ENCODE measurements around the gene WDR18.

WDR18 gene

DNA sequence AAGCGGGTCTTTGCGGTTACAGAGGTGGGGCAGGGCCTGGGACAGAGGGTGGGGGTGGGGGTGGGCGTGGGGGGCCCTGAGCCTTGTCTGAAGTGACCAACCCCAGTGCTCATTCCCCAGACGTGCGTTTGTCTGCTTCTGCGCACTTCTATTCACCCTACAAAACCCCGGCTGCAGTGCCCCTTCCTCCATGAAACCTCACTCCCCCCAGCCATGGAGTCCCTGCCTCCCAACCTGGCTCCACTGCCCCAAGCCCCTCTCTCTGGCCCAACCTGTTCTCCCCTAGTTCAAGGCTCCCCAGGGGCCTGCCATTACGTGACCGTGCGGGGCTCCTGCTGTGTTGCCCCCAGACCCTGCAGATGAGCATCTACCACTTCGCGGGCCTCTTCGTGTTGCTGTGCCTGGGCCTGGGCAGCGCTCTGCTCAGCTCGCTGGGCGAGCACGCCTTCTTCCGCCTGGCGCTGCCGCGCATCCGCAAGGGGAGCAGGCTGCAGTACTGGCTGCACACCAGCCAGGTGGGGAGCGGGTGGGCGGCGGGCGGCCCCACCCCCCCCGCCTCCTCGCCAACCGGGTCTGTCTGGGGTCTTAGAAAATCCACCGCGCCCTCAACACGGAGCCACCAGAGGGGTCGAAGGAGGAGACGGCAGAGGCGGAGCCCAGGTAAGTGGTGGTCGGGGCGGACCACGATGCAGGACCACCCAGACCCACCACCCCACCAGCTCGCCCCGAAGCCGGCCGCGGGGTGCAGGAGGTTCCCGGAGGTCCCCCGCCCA lies 24.3 kb downstream of the WDR18 start:
- no peak for DNase-seq (ENCODE audit: low spot score)

DNA sequence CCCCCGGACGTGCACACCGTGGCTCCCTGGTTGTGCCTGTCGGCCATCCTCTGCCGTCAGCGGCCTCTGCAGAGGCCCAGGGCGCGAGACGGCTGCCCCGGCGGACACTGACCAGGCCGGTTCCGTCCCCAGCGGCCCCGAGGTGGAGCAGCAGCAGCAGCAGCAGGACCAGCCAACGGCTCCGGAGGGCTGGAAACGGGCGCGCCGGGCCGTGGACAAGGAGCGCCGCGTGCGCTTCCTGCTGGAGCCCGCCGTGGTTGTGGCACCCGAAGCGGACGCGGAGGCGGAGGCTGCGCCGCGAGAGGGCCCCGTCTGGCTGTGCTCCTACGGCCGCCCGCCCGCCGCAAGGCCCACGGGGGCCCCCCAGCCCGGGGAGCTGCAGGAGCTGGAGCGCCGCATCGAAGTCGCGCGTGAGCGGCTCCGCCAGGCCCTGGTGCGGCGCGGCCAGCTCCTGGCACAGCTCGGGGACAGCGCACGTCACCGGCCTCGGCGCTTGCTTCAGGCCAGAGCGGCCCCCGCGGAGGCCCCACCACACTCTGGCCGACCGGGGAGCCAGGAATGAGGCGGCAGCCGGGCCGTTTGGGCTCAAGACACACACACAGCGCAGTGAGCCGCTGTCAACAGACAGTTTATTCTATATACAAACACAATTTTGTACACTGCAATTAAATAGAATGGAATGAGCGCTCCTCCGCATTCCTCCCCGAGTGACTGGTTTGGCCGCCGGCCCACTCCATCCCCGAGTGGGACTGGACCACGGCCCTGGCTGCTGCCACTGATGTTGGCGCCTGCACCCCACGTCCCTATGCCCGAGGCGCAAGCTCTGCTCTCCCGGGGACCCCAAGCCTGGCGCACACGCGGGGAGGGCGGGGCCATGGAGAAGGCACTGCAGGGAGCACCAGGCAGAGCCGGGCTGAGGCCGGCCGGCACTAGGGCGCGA lies 25.2 kb downstream of the WDR18 start:
- DNase-seq (ENCODE audit: low spot score) = no peak

DNA sequence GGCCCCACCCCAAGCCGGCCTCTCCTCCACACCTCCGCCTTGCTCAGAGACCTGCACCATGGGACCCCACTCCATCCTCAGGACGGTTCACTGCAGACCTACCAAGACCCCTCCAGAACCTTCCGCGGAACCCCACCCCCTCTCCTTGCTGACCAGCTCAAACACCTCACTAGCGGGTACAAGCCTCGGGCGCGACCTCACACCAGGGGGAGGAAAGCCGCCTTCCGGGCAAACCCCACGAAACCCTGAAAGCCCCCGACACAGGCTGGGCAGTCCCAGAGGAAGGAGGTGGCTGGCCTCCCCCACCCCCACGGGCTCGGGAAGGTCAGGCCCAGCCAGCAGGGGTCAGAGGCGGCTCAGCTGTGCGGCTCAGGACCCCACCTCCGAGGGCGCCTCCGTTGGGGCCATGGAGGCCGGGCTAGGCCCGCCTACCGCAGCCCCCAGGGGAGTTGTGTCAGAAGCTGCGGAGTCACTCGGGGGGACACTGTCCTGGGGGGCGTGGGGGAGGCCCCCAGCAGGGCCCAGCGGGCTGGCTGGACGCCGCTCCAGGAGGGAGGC lies 25.9 kb downstream of the WDR18 start:
- DNase-seq (ENCODE audit: low spot score) = no peak

DNA sequence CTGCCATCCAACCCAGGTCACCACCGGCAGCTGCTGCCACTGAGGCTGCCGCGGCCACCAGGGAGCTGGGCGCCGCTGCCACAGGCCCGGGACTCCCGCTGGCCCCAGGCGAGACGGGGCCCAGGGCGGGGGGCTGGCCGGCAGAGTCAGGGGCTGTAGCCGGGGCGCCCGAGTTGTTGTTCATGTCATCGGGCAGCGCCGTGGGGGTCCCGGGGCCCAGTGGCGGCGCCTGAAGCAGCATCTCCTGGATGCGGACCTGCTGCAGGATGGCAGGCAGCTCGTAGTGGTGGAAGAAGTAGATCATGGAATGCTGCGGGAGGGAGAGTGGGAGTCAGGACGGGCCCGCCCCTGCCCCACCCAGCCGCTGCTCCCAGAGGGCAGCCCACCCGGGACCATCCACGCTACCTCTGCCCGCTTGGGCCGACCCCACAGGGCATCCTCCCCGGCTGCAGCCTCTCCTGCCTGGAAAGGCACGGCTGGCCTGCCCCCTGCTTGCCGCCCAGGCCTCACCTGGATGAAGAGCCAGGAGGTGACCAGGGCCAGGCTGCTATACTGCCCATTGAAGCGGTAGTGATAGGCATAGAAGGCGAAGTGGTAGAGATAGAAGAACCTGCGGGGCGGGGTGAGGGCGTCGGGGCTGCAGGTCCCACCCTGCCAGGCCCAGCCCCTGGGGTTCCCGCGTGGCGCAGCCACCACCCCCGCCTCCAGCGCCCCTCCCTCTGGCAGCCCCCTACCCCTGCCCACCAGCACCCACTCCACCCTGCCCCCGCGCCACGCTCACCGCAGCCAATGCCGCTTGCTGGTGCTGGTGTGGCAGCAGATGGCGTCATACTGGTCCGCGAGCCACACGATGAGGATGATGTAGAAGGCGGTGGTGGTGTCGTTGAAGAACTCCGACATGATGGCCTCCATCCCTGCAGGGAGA lies 26.7 kb downstream of the WDR18 start:
- DNase-seq (ENCODE audit: low spot score) = no peak

DNA sequence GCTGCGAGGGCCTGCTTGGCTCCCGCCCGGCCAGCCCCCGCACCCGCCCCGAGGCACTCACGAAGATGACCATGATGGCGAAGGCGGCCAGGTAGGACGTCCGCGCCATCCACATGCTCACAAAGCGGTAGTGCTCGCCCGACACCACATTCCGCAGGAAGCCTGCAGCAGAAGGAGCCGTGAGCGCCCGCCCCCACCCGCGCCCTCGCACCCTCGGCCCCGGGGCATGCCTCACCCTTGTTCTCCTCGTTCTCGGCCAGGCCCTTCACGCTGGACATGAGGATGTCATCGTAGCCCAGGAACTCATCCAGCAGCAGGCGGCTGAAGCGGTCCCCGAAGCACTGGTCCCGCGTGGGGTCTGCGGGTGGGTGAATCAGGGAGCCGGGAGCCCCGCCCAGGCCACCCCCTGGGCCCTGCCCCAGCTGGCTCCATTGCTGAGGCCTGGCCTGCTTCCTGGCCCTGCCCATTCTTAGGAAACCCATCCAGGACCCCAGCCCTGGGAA lies 27.7 kb downstream of the WDR18 start:
- DNase-seq (ENCODE audit: low spot score) = no peak

DNA sequence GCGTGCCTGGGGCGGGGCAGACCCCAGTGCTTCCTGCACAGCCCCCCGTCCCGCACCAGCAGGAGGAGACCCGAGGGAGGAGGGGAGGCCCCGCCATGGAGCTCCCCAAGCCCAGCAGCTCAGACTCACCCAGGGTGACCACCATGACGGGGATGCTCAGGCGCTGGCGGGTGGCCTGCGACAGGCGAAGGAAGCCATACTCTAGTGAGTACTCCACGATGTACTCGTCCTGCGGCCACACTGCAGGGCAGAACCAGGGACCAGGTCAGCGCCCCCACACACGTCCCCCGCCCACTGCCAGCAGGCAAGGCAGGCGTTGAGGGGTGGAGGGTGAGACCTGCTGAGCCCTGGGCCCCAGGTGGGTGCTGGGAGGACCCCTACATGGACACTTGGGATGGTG lies 28.2 kb downstream of the WDR18 start:
- DNase-seq (ENCODE audit: low spot score) = no peak

DNA sequence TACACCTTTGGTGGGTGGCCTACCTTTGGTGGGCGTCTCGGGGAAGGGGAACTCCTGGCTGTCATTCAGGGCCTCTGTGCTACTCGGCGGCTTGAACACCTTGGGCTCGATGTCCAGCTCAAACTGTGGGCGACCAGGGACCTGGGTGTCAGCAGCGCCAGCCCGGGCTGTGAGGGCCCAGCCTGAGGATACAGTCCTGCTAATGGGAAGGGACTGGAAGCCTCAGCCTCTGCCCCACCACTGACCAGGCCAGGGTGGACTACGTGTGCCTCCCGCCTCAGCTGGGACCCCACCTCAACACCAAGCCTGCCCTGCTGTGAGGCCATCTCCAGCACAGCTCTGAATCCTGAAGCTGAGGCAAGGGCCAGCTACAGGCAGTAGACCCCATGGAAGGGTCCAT lies 29.1 kb downstream of the WDR18 start:
- DNase-seq (ENCODE audit: low spot score) = no peak

DNA sequence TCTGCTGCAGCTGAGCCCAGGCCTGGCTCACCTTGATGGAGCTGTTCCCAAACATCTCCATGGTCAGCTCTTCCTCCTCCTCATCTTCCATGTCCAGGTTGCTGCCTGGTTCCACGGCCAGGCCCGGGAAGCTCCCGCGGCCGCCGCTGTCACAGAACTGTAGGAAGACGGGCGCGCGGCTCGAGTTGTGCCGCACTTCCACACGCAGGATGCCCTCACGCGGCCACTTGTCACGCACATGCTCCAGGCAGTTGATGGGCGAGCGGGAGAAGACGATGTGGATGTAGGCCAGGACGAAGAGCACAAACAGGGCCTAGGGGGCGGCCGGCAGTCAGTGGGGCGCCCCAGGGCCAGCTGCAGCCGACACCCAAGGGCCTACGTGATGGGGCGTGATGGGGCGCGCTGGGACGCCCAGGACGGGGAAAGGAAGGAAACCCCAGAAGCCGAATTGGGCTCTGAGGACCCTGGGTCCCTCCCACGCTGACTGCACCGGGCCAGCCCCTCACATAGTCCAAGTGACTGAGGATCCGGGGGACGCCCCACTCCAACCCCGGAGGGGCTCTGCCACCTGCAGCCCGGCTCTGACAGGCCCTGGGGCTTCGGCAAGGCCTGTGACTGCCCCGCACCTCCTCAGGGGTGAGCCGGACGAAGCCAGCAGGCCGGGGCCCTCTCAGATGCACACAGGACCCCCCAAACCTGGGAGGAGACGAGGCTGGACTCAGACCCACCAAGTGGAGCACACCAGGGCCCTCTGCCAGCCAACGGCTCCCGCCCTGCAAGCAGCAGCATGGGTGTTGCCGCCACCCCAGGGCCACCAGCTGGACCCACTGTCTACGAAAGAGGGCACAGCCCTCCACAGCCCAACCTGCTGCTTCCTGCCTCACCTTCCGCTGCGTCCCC lies 30.3 kb downstream of the WDR18 start:
- no peak for DNase-seq (ENCODE audit: low spot score)

DNA sequence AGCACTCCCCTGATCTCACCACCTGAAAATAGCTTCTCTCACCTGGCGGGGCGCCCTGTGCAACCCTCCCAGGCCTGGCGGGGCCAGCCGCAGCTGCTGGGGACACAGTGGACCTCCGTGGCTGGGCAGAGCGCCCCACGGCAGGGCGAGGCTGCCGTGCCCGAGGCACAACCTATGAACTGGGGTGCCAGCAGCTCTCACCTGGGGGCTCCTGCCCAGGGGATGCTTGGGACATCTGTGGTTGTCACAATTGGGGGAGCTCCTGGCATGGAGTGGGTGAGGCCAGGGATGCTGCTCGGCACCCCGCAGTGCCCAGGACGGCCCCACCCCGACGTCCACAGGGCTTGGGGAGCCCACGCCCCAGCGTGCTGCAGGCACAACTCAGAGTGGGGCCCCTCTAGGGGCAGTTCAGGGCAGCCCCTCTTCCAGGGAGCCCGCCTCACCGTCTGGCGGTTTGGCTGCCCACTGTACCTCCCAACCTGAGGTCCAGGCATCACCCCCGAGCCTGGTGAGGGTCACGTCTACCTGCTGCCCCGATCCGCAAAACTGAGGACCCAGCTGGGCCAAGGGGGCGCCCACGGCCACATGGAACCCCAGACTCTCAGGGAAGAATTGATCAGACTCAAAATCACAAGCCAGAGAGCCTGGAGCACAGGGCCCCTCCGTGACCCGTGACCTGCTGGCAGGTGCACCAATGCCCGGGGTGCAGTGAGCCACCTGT lies 31.1 kb downstream of the WDR18 start:
- DNase-seq (ENCODE audit: low spot score) = no peak

DNA sequence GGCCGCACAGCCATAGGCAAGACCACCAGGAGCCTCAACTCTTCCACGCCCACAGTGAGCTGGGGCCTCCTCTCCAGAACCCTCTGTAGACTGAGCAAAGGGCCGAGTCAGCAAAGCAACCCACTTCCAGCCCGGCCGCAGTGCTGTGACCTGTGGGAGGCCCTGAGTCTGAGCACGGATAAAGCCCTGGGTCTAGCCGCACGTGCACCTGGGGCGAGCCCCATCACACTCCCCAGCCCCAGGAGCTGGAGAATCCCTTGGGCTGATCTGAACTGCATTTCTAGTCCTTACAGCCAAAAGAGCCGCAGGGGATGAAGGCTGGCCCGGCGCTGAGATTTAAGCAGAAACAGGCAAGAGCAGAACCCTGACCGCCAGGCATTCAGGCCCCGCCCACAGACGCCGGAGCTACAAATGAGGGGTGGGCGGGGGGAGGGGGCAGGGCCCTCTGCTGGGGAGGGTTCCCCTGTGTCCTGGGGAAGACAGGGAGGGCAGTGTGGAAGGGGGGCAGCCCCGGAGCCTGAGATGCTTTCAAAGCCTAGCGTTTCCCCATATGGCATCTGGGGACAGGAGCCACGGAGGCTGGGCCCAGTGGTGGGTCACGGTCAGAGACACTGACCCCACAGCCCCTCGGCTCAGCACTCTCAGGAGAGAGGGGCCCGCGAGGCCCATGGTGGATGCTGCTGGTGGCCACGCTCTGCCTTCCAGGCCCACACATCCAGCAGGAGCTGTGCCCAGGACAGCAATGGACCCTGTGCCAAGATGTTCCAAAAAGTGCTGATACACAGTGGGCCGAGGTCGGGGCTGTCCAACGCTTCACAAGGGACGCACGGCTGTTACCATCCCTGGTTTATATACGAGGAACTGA lies 31.9 kb downstream of the WDR18 start:
- no peak for DNase-seq (ENCODE audit: low spot score)

DNA sequence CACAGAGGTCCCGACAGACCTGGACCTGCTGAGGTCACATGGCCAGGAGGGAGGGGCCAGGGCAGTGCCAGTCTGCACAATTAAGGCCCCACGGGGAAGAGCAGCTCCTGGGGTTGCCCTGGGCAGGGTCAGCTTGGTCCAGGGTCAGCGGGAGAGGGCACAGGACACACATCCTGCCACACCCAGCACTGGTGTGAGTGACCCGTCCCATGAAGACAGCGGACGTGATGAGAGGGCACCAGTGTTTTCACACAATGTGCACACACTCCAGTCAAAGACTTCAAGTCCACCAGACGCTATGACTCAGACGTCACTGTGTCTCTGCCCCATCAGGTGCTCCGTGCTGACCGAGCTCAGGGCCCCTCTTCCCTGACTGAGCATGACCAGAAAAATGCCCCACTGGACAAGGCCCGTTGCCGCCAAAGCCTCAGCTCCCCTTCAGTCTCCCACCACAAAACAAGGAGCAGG lies 32.5 kb downstream of the WDR18 start:
- DNase-seq (ENCODE audit: low spot score) = no peak

DNA sequence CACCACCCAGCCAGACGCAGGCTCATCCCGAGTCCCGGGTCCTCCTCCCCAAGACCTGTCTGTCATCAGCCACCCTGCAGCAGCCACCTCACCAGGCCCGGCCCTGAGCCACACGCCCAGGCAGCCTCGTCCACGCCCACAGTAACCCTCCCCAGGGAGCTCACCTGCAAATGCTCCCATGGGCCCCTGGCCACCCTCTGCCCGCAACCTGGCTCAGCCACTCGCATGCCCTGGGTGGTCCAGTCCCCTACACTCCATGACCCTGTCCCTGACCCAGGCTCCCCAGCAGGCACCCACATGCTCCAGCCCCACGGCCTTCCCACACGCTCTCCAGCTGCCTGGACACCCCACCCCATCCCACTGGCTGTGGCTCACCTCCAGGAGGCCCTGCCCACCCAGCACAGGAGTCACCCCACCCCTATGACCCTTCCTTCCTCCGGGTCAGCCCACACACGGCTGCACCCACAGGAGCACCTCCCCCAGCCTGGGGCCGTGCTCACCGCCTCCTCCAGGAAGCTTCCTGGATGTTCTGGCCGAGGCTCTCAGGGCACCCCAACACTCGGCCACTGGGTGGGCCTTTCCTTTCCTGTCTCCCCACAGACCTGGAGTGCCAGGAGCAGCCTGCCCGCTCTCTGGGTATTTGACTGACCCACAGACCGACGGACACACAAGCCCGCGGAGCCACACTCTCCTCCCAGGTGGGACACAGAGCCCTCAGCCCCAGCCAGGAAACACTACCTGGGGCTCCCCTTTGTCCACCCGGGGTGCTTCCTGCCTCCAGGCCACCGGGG lies 33.2 kb downstream of the WDR18 start:
- DNase-seq (ENCODE audit: low spot score) = no peak

DNA sequence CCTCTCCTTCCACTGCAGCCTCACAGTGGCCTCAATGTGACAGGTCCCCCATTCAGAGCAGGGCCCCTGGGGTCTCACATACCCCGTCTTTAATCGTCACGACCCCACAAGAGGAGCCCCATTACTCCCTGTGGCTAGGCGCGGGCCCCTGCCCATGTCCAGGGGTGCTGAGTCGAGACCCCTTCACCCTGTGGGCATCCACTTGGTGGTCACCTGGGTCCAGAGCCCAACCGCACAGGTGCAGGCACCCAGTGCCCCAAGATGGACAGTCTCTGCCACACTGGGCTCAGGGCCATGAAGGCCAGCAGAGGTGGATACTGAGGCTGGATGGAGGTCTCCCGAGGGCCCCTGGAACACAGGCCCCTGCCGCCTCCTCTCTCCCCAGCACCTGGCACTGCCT lies 33.8 kb downstream of the WDR18 start:
- no peak for DNase-seq (ENCODE audit: low spot score)

DNA sequence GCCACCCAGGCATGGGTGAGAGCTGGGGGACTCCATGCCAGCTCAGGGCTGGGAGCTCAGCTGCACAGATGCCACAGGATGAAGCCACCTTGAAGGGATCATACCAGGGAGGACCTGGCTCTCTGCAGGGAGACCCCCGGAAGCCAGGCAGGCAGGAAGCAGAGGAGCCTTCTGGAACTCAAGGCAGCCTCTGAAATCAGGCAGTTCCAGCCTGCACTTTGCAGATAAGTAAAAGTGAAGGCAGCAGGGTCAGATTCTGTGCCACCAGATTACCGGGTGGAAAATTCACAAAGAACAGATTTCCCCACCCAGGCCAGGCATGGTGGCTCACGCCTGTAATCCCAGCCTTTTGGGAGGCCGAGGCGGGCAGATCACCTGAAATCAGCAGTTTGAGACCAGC lies 34.2 kb downstream of the WDR18 start:
- DNase-seq (ENCODE audit: low spot score) = peak; percentile 44

DNA sequence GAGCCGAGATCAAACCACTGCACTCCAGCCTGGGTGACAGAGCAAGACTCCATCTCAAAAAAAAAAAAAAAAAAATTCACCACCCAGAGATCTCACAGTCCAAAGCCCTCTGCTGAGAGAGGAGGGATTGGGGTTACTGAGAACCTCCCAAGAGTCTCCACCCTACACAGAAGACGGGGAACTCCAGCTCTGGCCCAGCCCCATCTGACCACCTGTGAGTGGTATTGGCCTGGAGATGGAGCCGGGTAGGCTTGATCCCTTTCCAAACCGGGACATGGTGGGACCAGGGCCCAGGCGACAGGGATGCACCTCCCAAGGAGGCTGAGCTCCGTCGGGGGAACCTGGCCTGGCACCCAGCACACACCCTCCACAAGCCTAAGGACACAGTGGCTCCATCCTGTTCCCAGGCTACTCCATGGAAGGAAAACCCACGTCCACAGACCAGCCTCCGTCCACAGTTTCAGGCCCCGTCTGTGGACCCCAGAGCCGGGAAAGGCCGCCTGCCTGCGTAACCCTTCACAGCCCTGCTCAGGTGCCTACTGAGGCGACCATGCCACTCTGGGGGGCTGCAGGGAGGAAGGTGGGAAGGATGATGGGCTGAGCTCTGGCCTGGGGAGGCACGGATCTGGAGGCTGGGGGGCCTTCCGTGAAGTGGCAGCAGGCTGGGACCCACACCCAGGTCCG lies 34.9 kb downstream of the WDR18 start:
- no peak for DNase-seq (ENCODE audit: low spot score)

DNA sequence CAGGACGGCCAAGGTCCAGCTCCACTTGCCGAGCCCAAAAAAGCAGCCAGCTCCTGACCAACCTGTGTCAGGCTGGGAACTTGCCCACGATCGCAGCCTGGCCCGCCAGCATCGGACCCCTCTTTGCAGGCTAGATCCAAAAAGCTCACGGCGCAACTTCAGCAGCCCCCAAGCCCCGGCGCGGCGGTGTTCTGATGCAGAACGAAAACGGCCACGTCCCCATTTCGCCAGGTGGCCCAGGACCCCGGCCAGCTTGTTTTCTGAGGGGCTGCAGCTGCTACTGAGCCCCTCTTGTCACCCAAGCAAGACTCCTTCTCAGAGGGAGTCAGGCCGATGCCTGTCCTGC lies 35.4 kb downstream of the WDR18 start:
- DNase-seq (ENCODE audit: low spot score) = no peak
